HepG2 (cell line): ENCODE data around the gene SMIM28. TPM values are rescaled to one million over a fixed set of nuclear protein-coding genes. Genes with fewer than 3 reads are reported as not detected.

Source experiments
- ATAC-seq: fragments of 200-7000 bp; cut with Tn5 transposase; 3 replicates; pipeline ENCODE4 v1.9.1; 2020; ENCODE audit warnings: mild to moderate bottlenecking, moderate library complexity
- BruUV-seq: library from RNA; stranded (reverse); fragments of 400-500 nt; replicated peaks from 2 replicates; lab custom pipeline; 2021; lab: Mats Ljungman, UMichigan
- CTCF ChIA-PET: fragments of 300-600 bp; formaldehyde crosslinking; extraction: SDS; loops from one replicate; lab custom pipeline; 2021; ENCODE audit warnings: low total read pairs, inconsistent platforms, low intra/inter-chr PET ratio; lab: Yijun Ruan, JAX
- POLR2A ChIA-PET: fragments of 350-600 bp; sonication (Branson Sonifier 250); formaldehyde crosslinking; loops from one replicate; lab custom pipeline; 2020; ENCODE audit warnings: antibody characterized with exemption, inconsistent platforms; lab: Yijun Ruan, JAX
- DNase-seq: peaks from one replicate; pipeline ENCODE4 v3.0.0-alpha.2; 2015; ENCODE audit warnings: low spot score
- FAIRE-seq: peaks from 3 replicates; lab custom pipeline; 2011; peaks lifted over from hg19 to GRCh38; lab: Jason Lieb, UNC
- H2AFZ ChIP-seq: one replicate; pipeline ENCODE4 v1.6.1; 2011; ENCODE audit warnings: low read length, inconsistent platforms
- H3K27ac ChIP-seq: fragments of 300-600 bp; 3 replicates; pipeline ENCODE4 v1.8.0; 2011; ENCODE audit warnings: mixed run types, mild to moderate bottlenecking, mixed read lengths, low read length, inconsistent platforms; ENCODE audit not compliant: insufficient read depth; ENCODE audit errors: extremely low read length
- H3K27me3 ChIP-seq, 2 experiments: fragments of 200-600 bp in 1 of 2; 2 replicates in 1 of 2; 3 replicates in 1 of 2; pipeline versions ENCODE4 v1.6.0 to v1.8.0; 2011; ENCODE audit warnings: low read length in 2 of 2, mild to moderate bottlenecking in 2 of 2, moderate library complexity in 2 of 2, inconsistent platforms in 1 of 2; ENCODE audit not compliant: insufficient read depth in 2 of 2, control insufficient read depth in 1 of 2
- H3K36me3 ChIP-seq, 2 experiments: fragments of 200-600 bp in 1 of 2; replicated peaks in 1 of 2; 2 replicates in 1 of 2; 3 replicates in 1 of 2; pipeline versions ENCODE4 v1.5.1 to v1.8.0; 2011; ENCODE audit warnings: low read length in 2 of 2, inconsistent platforms in 1 of 2; ENCODE audit not compliant: insufficient read depth in 2 of 2, control insufficient read depth in 1 of 2
- H3K4me1 ChIP-seq: 2 replicates; pipeline ENCODE4 v1.5.1; 2012; ENCODE audit warnings: low read length, inconsistent platforms; ENCODE audit not compliant: insufficient read depth
- H3K4me2 ChIP-seq: 2 replicates; pipeline ENCODE4 v1.6.0; 2011; ENCODE audit warnings: low read depth, low read length, inconsistent platforms
- H3K4me3 ChIP-seq, 3 experiments: fragments of 200-600 bp in 1 of 3; sonication (generic), shearing (Covaris generic) in 1 of 3; replicated peaks in 1 of 3; 2 replicates each; pipeline ENCODE4 v1.5.1; 2011 to 2016; ENCODE audit warnings: low read length in 3 of 3, inconsistent platforms in 2 of 3, low read depth in 2 of 3, mild to moderate bottlenecking in 2 of 3, control low read depth in 1 of 3, mixed read lengths in 1 of 3; ENCODE audit not compliant: insufficient read depth in 1 of 3
- H3K79me2 ChIP-seq: one replicate; pipeline ENCODE4 v1.6.1; 2011; ENCODE audit warnings: low read length, inconsistent platforms; ENCODE audit not compliant: insufficient read depth
- H3K9ac ChIP-seq: 2 replicates; pipeline ENCODE4 v1.6.0; 2011; ENCODE audit warnings: mild to moderate bottlenecking, low read depth, low read length, inconsistent platforms; ENCODE audit not compliant: insufficient read depth
- H3K9me3 ChIP-seq: 2 replicates; pipeline ENCODE4 v1.5.1; 2012; ENCODE audit warnings: mild to moderate bottlenecking, low read length
- H4K20me1 ChIP-seq: 2 replicates; pipeline ENCODE4 v1.6.0; 2011; ENCODE audit warnings: inconsistent platforms, mild to moderate bottlenecking, low read length, moderate library complexity; ENCODE audit not compliant: insufficient read depth
- FLYWCH1 ChIP-seq: sonication (generic); formaldehyde crosslinking; IDR thresholded peaks from 2 replicates; pipeline ENCODE4 v1.8.1; 2023; ENCODE audit warnings: mild to moderate bottlenecking, missing genetic modification reagents
- MAFK ChIP-seq, 2 experiments: IDR thresholded peaks in 1 of 2; conservative IDR thresholded peaks in 1 of 2; 2 replicates each; pipeline ENCODE4 v1.6.1; 2011; ENCODE audit warnings: improper control_type of control experiment in 2 of 2, low read length in 2 of 2
- MED13 ChIP-seq: sonication (generic); formaldehyde crosslinking; IDR thresholded peaks from 2 replicates; pipeline ENCODE4 v1.5.0; 2020; ENCODE audit warnings: missing genetic modification reagents
- RFXAP ChIP-seq: sonication (generic); formaldehyde crosslinking; IDR thresholded peaks from 2 replicates; pipeline ENCODE4 v1.4.0; 2020; ENCODE audit warnings: missing genetic modification reagents, borderline replicate concordance
- SATB2 ChIP-seq: sonication (generic); formaldehyde crosslinking; IDR thresholded peaks from 2 replicates; pipeline ENCODE4 v1.5.0; 2020; ENCODE audit warnings: missing genetic modification reagents
- TOPORS ChIP-seq: sonication (generic); formaldehyde crosslinking; IDR thresholded peaks from 2 replicates; pipeline ENCODE4 v1.8.0; 2023; ENCODE audit warnings: mild to moderate bottlenecking, missing genetic modification reagents
- TP53 ChIP-seq: sonication (generic); formaldehyde crosslinking; conservative IDR thresholded peaks from 2 replicates; pipeline ENCODE4 v1.4.0; 2020; ENCODE audit warnings: missing genetic modification reagents
- ZNF276 ChIP-seq: sonication (generic); formaldehyde crosslinking; IDR thresholded peaks from 2 replicates; pipeline ENCODE4 v1.4.0; 2020; ENCODE audit warnings: mild to moderate bottlenecking, low read depth, missing genetic modification reagents
- ZNF280D ChIP-seq: sonication (generic); formaldehyde crosslinking; IDR thresholded peaks from 2 replicates; pipeline ENCODE4 v1.5.1; 2020; ENCODE audit warnings: mild to moderate bottlenecking, missing genetic modification reagents
- ZNF362 ChIP-seq: sonication (generic); formaldehyde crosslinking; IDR thresholded peaks from 2 replicates; pipeline ENCODE4 v1.4.0; 2020; ENCODE audit warnings: missing genetic modification reagents, mild to moderate bottlenecking, borderline replicate concordance
- WGBS: methylation state at CpG from one replicate; pipeline ENCODE4 v1.1.6; 2017; ENCODE audit warnings: low lambda C conversion rate; 5-methylcytosine and 5-hydroxymethylcytosine counted together
- in situ Hi-C: cut with HindIII; loops from 2 replicates; pipeline ENCODE4 v1.10.0; 2017; ENCODE audit warnings: low pct_unique_long_range_greater_than_20kb; ENCODE audit not compliant: extremely low pct_ligation_motif_present
- intact Hi-C: fragments of 100-400 bp; cut with micrococcal nuclease; formaldehyde crosslinking; loops from one replicate; pipeline ENCODE4 v1.10.0; 2022; ENCODE audit not compliant: unreplicated experiment
- polyA plus RNA-seq, 8 experiments: library from polyadenylated mRNA; depleted of rRNA in 3 of 8; stranded (reverse) in 7 of 8; unstranded in 1 of 8; fragments of >200 nt; fragmentation: Illumina TruSeq in 4 of 8; extraction: Trizol in 4 of 8; gene quantifications; 2 replicates each; pipeline versions ENCODE4 v1.2.1 to v1.2.3, GENCODE V29; 2011 to 2016; ENCODE audit warnings: low read depth in 4 of 8, missing spikeins in 1 of 8, mixed read lengths in 1 of 8; ENCODE audit not compliant: insufficient read depth in 1 of 8
- total RNA-seq, 5 experiments: library from RNA; depleted of rRNA; stranded (reverse); fragments of >200 nt; fragmentation: Illumina TruSeq; extraction: Trizol; gene quantifications; 2 replicates each; pipeline ENCODE4 v1.2.3, GENCODE V29; 2016; ENCODE audit warnings: low read depth in 1 of 5

SMIM28 gene
- total and polyA plus RNA-seq, 2 of the 13 experiments (the other 11 are each of a cell fraction or from before 2014, with no cell fraction given): not detected

GRCh38 chr6:138331444-138331843, 46.3 kb upstream of the SMIM28 start:
- BruUV-seq: no TSS peak
- no peak for FAIRE-seq

More at GRCh38 chr6:138331444-138331843, 46.3 kb upstream of the SMIM28 start:
- ATAC-seq: no peak
- Histone ChIP-seq H4K20me1 (no peaks in the 10 kb centered on the region), H3K4me2 (no peak overlapping the region), H3K9ac (no peak overlapping the region), H3K4me1 (no peaks in the 10 kb centered on the region), H2AFZ (no peak overlapping the region), H3K27me3 (no peaks in the 10 kb centered on the region; a peak in 1 of 5 replicates), H3K9me3 (no peaks in the 10 kb centered on the region), H3K79me2 (no peaks in the 10 kb centered on the region), H3K27ac (no peak overlapping the region), H3K36me3 (no peaks in the 10 kb centered on the region), H3K4me3 (no peak overlapping the region)
- DNase-seq: no peak
- intact Hi-C loops: no loop called here
- 64% methylated on average over 1 of the region's 1 CpG for WGBS
- no peak for TF ChIP-seq RFXAP (CRISPR knock-in tag)
- no peak for TF ChIP-seq ZNF280D (CRISPR knock-in tag)
- TF ChIP-seq TP53: no peak
- TF ChIP-seq TOPORS: no peak
- TF ChIP-seq MAFK (conservative IDR thresholded peaks at IDR 0.05 in 1 of 2, IDR thresholded peaks at IDR 0.05 in 1 of 2; ENCODE audit: low read length in 2 of 2): no peak
- no peak for TF ChIP-seq MED13 (CRISPR knock-in tag)
- TF ChIP-seq SATB2 (CRISPR knock-in tag): no peak
- TF ChIP-seq FLYWCH1 (CRISPR knock-in tag): no peak
- no peak for TF ChIP-seq ZNF276 (CRISPR knock-in tag)
- TF ChIP-seq ZNF362 (CRISPR knock-in tag): no peak
- ChIA-PET CTCF (no interaction called here), POLR2A (no interaction called here)
- in situ Hi-C loops: no loop called here
